ENCODE data around the gene RBM20. TPM values are rescaled to one million over a fixed set of nuclear protein-coding genes. Genes with fewer than 3 reads are reported as not detected.

Gene RBM20
- polyA plus RNA-seq, 3 donors, result not detected

DNA sequence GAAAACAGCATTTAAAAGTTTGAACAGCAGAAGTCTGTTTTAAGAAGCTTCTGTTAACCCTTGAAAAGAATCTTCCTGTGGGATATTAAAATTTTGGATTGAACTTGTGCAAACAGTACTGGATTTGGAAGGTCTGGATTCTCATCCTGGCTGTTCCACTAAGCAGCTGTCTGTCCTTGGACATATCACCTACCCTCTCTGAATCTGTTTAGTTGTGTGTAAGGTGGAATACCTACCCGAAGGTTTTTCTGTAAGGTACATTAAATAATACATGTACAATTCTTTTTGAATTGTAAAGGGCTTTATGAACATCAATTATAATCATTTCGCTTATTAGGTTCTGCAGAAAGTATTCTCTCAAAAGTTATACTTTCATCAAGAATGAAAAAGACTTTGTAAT, 229.8 kb downstream of the RBM20 start:
- H3K4me1 ChIP-seq (ENCODE audit: control insufficient read depth in 1 of 2, insufficient read depth in 2 of 2, low read length in 2 of 2), result peaks cover 18 to 38% of the 10 kb centered on the region in 2 donors
- TF ChIP-seq, protein P1, sequence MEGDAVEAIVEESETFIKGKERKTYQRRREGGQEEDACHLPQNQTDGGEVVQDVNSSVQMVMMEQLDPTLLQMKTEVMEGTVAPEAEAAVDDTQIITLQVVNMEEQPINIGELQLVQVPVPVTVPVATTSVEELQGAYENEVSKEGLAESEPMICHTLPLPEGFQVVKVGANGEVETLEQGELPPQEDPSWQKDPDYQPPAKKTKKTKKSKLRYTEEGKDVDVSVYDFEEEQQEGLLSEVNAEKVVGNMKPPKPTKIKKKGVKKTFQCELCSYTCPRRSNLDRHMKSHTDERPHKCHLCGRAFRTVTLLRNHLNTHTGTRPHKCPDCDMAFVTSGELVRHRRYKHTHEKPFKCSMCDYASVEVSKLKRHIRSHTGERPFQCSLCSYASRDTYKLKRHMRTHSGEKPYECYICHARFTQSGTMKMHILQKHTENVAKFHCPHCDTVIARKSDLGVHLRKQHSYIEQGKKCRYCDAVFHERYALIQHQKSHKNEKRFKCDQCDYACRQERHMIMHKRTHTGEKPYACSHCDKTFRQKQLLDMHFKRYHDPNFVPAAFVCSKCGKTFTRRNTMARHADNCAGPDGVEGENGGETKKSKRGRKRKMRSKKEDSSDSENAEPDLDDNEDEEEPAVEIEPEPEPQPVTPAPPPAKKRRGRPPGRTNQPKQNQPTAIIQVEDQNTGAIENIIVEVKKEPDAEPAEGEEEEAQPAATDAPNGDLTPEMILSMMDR (IDR thresholded peaks at IDR 0.05), result no peak
- no CpG with 5 or more reads among the region's 2 CpGs for WGBS (ENCODE audit: insufficient coverage)
- Mint-ChIP-seq H3K27me3 (ENCODE audit: low read depth in 3 of 3) (peaks cover 0 to 2% (median 0%) of the 10 kb centered on the region in 3 donors), H3K4me3 (peak overlapping the region; percentile 67 to 91), H3K27ac (peak overlapping the region in 4 of 7 donors; percentile 18 to 92 (median 57)), H3K9me3 (no peaks in the 10 kb centered on the region), H3K36me3 (peaks cover 14 to 22% of the 10 kb centered on the region in 2 donors), H3K4me1 (peaks cover 40% of the 10 kb centered on the region)
- H3K27ac ChIP-seq (ENCODE audit: low read depth in 1 of 2, low read length in 2 of 2), result no peak overlapping the region
- intact Hi-C loops (cut with micrococcal nuclease), result loop anchor here (5.0 to 10.0 kb wide), 4 partner anchors 37 to 69 kb away; partner anchors contain the start of genes BBIP1 (in 1 of the 2) and SHOC2 (in 1 of the 2)
- H3K9me3 ChIP-seq (replicated peaks in 1 of 2; ENCODE audit: control insufficient read depth in 1 of 2, insufficient read depth in 1 of 2, low read length in 2 of 2), result no peaks in the 10 kb centered on the region
- H4K20me1 ChIP-seq (ENCODE audit: insufficient read depth, low read length), result peaks cover 51% of the 10 kb centered on the region
- no peak overlapping the region for H2AFZ ChIP-seq (ENCODE audit: insufficient read depth, low read depth, low read length, poor library complexity, severe bottlenecking)
- H3K9ac ChIP-seq (ENCODE audit: insufficient read depth, low read length, poor library complexity, severe bottlenecking), result peak overlapping the region; percentile 93
- H3K27me3 ChIP-seq (ENCODE audit: control insufficient read depth in 2 of 2, insufficient read depth in 2 of 2, low read length in 2 of 2), result no peaks in the 10 kb centered on the region
- DNase-seq, result no peak
- peaks cover 29 to 31% of the 10 kb centered on the region in 2 donors for H3K36me3 ChIP-seq (replicated peaks in 1 of 2; ENCODE audit: control insufficient read depth in 1 of 2, insufficient read depth in 2 of 2, low read length in 2 of 2)
- H3K79me2 ChIP-seq (ENCODE audit: insufficient read depth, low read length), result peaks cover 82% of the 10 kb centered on the region
- peak overlapping the region; percentile 88 to 95 (median 89) for H3K4me3 ChIP-seq (replicated peaks in 1 of 3; ENCODE audit: low read depth in 2 of 3, low read length in 3 of 3)
- H3K4me2 ChIP-seq (replicated peaks; ENCODE audit: extremely low read depth, low read length, poor library complexity, severe bottlenecking), result peak overlapping the region; percentile 88

- H3K4me3 ChIP-seq (replicated peaks in 1 of 3; ENCODE audit: low read depth in 2 of 3, low read length in 3 of 3), result no peak overlapping the region
- peaks cover 47 to 51% of the 10 kb centered on the region in 2 donors for H3K36me3 ChIP-seq (replicated peaks in 1 of 2; ENCODE audit: control insufficient read depth in 1 of 2, insufficient read depth in 2 of 2, low read length in 2 of 2)
- DNase-seq, result no peak
- Mint-ChIP-seq H3K36me3 (peaks cover 26 to 38% of the 10 kb centered on the region in 2 donors), H3K27me3 (ENCODE audit: low read depth in 3 of 3) (peaks cover 0 to 2% (median 0%) of the 10 kb centered on the region in 3 donors), H3K4me3 (no peak overlapping the region), H3K27ac (peak overlapping the region in 3 of 7 donors; percentile 3 to 53 (median 25)), H3K4me1 (peaks cover 23% of the 10 kb centered on the region), H3K9me3 (no peaks in the 10 kb centered on the region)
- H3K27ac ChIP-seq (ENCODE audit: low read depth in 1 of 2, low read length in 2 of 2), result no peak overlapping the region
- no peak overlapping the region for H3K4me2 ChIP-seq (replicated peaks; ENCODE audit: extremely low read depth, low read length, poor library complexity, severe bottlenecking)
- H2AFZ ChIP-seq (ENCODE audit: insufficient read depth, low read depth, low read length, poor library complexity, severe bottlenecking), result no peak overlapping the region
- peaks cover 98% of the 10 kb centered on the region for H3K79me2 ChIP-seq (ENCODE audit: insufficient read depth, low read length)
- no peaks in the 10 kb centered on the region for H3K27me3 ChIP-seq (ENCODE audit: control insufficient read depth in 2 of 2, insufficient read depth in 2 of 2, low read length in 2 of 2)
- H3K9ac ChIP-seq (ENCODE audit: insufficient read depth, low read length, poor library complexity, severe bottlenecking), result no peak overlapping the region
- no peaks in the 10 kb centered on the region for H3K9me3 ChIP-seq (replicated peaks in 1 of 2; ENCODE audit: control insufficient read depth in 1 of 2, insufficient read depth in 1 of 2, low read length in 2 of 2)
- 80% methylated on average over 2 of the region's 2 CpGs for WGBS (ENCODE audit: insufficient coverage)
- peaks cover 8 to 28% of the 10 kb centered on the region in 2 donors for H3K4me1 ChIP-seq (ENCODE audit: control insufficient read depth in 1 of 2, insufficient read depth in 2 of 2, low read length in 2 of 2)
- peaks cover 70% of the 10 kb centered on the region for H4K20me1 ChIP-seq (ENCODE audit: insufficient read depth, low read length)
- intact Hi-C loops (cut with micrococcal nuclease), result loop anchor here in 1 of 2 donors (5.0 to 10.0 kb wide), 2 partner anchors 36 to 71 kb away; no protein-coding TSS in a partner anchor
- TF ChIP-seq, protein P1 (IDR thresholded peaks at IDR 0.05), result no peak
These were observed 231.9 kb downstream of the RBM20 start for GRCh38 chr10:110876000-110876399.

Data from CD14-positive monocyte (primary cell).